Measurements from ENCODE around the gene ANKS1B.

ANKS1B gene

GRCh38 chr12:99996095-99996494 lies 11.4 kb upstream of the ANKS1B start:
- TF ChIP-seq REST (IDR thresholded peaks at IDR 0.05; ENCODE audit: low read depth) (no peak), YY1 (IDR thresholded peaks at IDR 0.05; ENCODE audit: low read depth) (no peak), EP300 (IDR thresholded peaks at IDR 0.05; ENCODE audit: borderline replicate concordance) (no peak), FOXM1 (IDR thresholded peaks at IDR 0.05; ENCODE audit: borderline replicate concordance, low read depth) (no peak), CREB1 (IDR thresholded peaks at IDR 0.05; ENCODE audit: low read depth) (no peak), CEBPB (IDR thresholded peaks at IDR 0.05) (no peak), EGR1 (IDR thresholded peaks at IDR 0.05) (no peak), TCF12 (IDR thresholded peaks at IDR 0.05; ENCODE audit: low read depth) (no peak), TAF1 (IDR thresholded peaks at IDR 0.05; ENCODE audit: low read depth) (no peak), ZBTB7A (IDR thresholded peaks at IDR 0.05; ENCODE audit: low read depth) (no peak), NFIC (IDR thresholded peaks at IDR 0.05) (no peak), TEAD4 (IDR thresholded peaks at IDR 0.05) (no peak), RAD21 (IDR thresholded peaks at IDR 0.05; ENCODE audit: low read depth) (no peak), MAX (IDR thresholded peaks at IDR 0.05) (no peak), USF1 (IDR thresholded peaks at IDR 0.05) (no peak)

GRCh38 chr12:99985631-99986030 lies 895 bp upstream of the ANKS1B start:
- TF ChIP-seq TCF12 (IDR thresholded peaks at IDR 0.05; ENCODE audit: low read depth) = no peak
- TF ChIP-seq TAF1 (IDR thresholded peaks at IDR 0.05; ENCODE audit: low read depth) = no peak
- TF ChIP-seq REST (IDR thresholded peaks at IDR 0.05; ENCODE audit: low read depth) = no peak
- TF ChIP-seq FOXM1 (IDR thresholded peaks at IDR 0.05; ENCODE audit: borderline replicate concordance, low read depth) = no peak
- no peak for TF ChIP-seq USF1 (IDR thresholded peaks at IDR 0.05)
- no peak for TF ChIP-seq EP300 (IDR thresholded peaks at IDR 0.05; ENCODE audit: borderline replicate concordance)
- no peak for TF ChIP-seq CREB1 (IDR thresholded peaks at IDR 0.05; ENCODE audit: low read depth)
- TF ChIP-seq EGR1 (IDR thresholded peaks at IDR 0.05) = no peak
- no peak for TF ChIP-seq NFIC (IDR thresholded peaks at IDR 0.05)
- TF ChIP-seq YY1 (IDR thresholded peaks at IDR 0.05; ENCODE audit: low read depth) = no peak
- TF ChIP-seq RAD21 (IDR thresholded peaks at IDR 0.05; ENCODE audit: low read depth) = no peak
- no peak for TF ChIP-seq CEBPB (IDR thresholded peaks at IDR 0.05)
- TF ChIP-seq TEAD4 (IDR thresholded peaks at IDR 0.05) = no peak
- no peak for TF ChIP-seq ZBTB7A (IDR thresholded peaks at IDR 0.05; ENCODE audit: low read depth)

- TF ChIP-seq MAX (IDR thresholded peaks at IDR 0.05) = no peak
- TF ChIP-seq REST (IDR thresholded peaks at IDR 0.05; ENCODE audit: low read depth) = no peak
- no peak for TF ChIP-seq RAD21 (IDR thresholded peaks at IDR 0.05; ENCODE audit: low read depth)
- no peak for TF ChIP-seq EP300 (IDR thresholded peaks at IDR 0.05; ENCODE audit: borderline replicate concordance)
- no peak for TF ChIP-seq YY1 (IDR thresholded peaks at IDR 0.05; ENCODE audit: low read depth)
These were observed 414 bp upstream of the ANKS1B start for GRCh38 chr12:99985129-99985570.

GRCh38 chr12:99983456-99984258 lies 1.1 kb downstream of the ANKS1B start:
- no peak for TF ChIP-seq TCF12 (IDR thresholded peaks at IDR 0.05; ENCODE audit: low read depth)
